Activated CD4-positive, alpha-beta T cell treated with anti-CD3 and anti-CD28 coated beads, Interleukin-2, Interleukin-6, amounts not matched to agents 100 ng/mL and 50 ng/mL, durations not matched to agents 16 hours and 8 hours (primary cell): ENCODE results near the gene PPFIA2.
"Not testable (repeated sequence)": the region's sequence is repeated elsewhere in the genome, so short reads cannot be mapped to it uniquely, and the experiment has no call there.

ENCODE experiments used
- DNase-seq: peaks from one replicate; pipeline ENCODE4 v3.0.0-alpha.2; 2020

PPFIA2 gene

GRCh38 chr12:81659310-81659709 lies 99.8 kb downstream of the PPFIA2 start:
- not testable (repeated sequence) for DNase-seq

- DNase-seq: peak; percentile 31
Measured at GRCh38 chr12:81644503-81644902, 114.6 kb downstream of the PPFIA2 start.

- no peak for DNase-seq
Measured at GRCh38 chr12:81639196-81639595, 120.0 kb downstream of the PPFIA2 start.

GRCh38 chr12:81633127-81633526 lies 126.0 kb downstream of the PPFIA2 start:
- no peak for DNase-seq

- peak; percentile 11 for DNase-seq
Measured at GRCh38 chr12:81627336-81628189, 131.6 kb downstream of the PPFIA2 start.

GRCh38 chr12:81626406-81626805 lies 132.7 kb downstream of the PPFIA2 start:
- no peak for DNase-seq

GRCh38 chr12:81617915-81618314 lies 141.2 kb downstream of the PPFIA2 start:
- no peak for DNase-seq

GRCh38 chr12:81615026-81615588 lies 144.0 kb downstream of the PPFIA2 start:
- no peak for DNase-seq

GRCh38 chr12:81610955-81611889 lies 147.9 kb downstream of the PPFIA2 start:
- DNase-seq: peak; percentile 2

- no peak for DNase-seq
Measured at GRCh38 chr12:81597928-81598604, 161.1 kb downstream of the PPFIA2 start.

- DNase-seq: no peak
Measured at GRCh38 chr12:81596558-81596957, 162.6 kb downstream of the PPFIA2 start.

- no peak for DNase-seq
Measured at GRCh38 chr12:81591256-81591655, 167.9 kb downstream of the PPFIA2 start.

- not testable (repeated sequence) for DNase-seq
Measured at GRCh38 chr12:81590703-81591102, 168.4 kb downstream of the PPFIA2 start.

GRCh38 chr12:81588235-81589008 lies 170.7 kb downstream of the PPFIA2 start:
- DNase-seq: no peak

- DNase-seq: no peak
Measured at GRCh38 chr12:81585787-81586186, 173.4 kb downstream of the PPFIA2 start.

- no peak for DNase-seq
Measured at GRCh38 chr12:81573228-81573627, 185.9 kb downstream of the PPFIA2 start.

GRCh38 chr12:81572411-81572810 lies 186.7 kb downstream of the PPFIA2 start:
- no peak for DNase-seq

GRCh38 chr12:81570234-81570633 lies 188.9 kb downstream of the PPFIA2 start:
- no peak for DNase-seq

GRCh38 chr12:81564237-81564636 lies 194.9 kb downstream of the PPFIA2 start:
- DNase-seq: no peak

GRCh38 chr12:81558031-81558430 lies 201.1 kb downstream of the PPFIA2 start:
- no peak for DNase-seq

GRCh38 chr12:81546811-81547210 lies 212.3 kb downstream of the PPFIA2 start:
- no peak for DNase-seq

- no peak for DNase-seq
Measured at GRCh38 chr12:81543621-81544139, 215.5 kb downstream of the PPFIA2 start.
